GF-D8 (cell line): ENCODE measurements around the gene RAD54L2.
"Not testable (repeated sequence)": the region's sequence is repeated elsewhere in the genome, so short reads cannot be mapped to it uniquely, and the experiment has no call there.

Experiments
- DNase-seq: peaks from one replicate; lab custom pipeline; 2025; lab: John Stamatoyannopoulos, UW

The RAD54L2 gene

GRCh38 chr3:51538459-51539290 is at the start of gene RAD54L2:
Gene RAD54L2 (plus strand): TSS chr3:51538719. CDS start chr3:51590421, 51,702 bp downstream.
- DNase-seq, result peak; percentile 19

- peak; percentile 91 for DNase-seq
Measured at GRCh38 chr3:51498876-51499738, 39.4 kb upstream of the RAD54L2 start.

- no peak for DNase-seq
Measured at GRCh38 chr3:51500632-51501131, 37.8 kb upstream of the RAD54L2 start.

GRCh38 chr3:51501833-51502561 is 36.5 kb upstream of the RAD54L2 start:
- DNase-seq, result peak; percentile 23

- DNase-seq, result no peak
Measured at GRCh38 chr3:51502562-51502910, 36.0 kb upstream of the RAD54L2 start.

- DNase-seq, result no peak
Measured at GRCh38 chr3:51503007-51503406, 35.5 kb upstream of the RAD54L2 start.

- DNase-seq, result no peak
Measured at GRCh38 chr3:51508255-51508654, 30.3 kb upstream of the RAD54L2 start.

- DNase-seq, result no peak
Measured at GRCh38 chr3:51510996-51511395, 27.5 kb upstream of the RAD54L2 start.

- DNase-seq, result no peak
Measured at GRCh38 chr3:51514210-51514609, 24.3 kb upstream of the RAD54L2 start.

GRCh38 chr3:51519848-51520247 is 18.7 kb upstream of the RAD54L2 start:
- DNase-seq, result no peak

- DNase-seq, result not testable (repeated sequence)
Measured at GRCh38 chr3:51520906-51521730, 17.4 kb upstream of the RAD54L2 start.

GRCh38 chr3:51522273-51522962 is 16.1 kb upstream of the RAD54L2 start:
- no peak for DNase-seq

GRCh38 chr3:51524874-51525273 is 13.6 kb upstream of the RAD54L2 start:
- not testable (repeated sequence) for DNase-seq

GRCh38 chr3:51530485-51530884 is 8.0 kb upstream of the RAD54L2 start:
- DNase-seq, result no peak

GRCh38 chr3:51535146-51536019 is 3.1 kb upstream of the RAD54L2 start:
- no peak for DNase-seq

- not testable (repeated sequence) for DNase-seq
Measured at GRCh38 chr3:51537631-51538030, 888 bp upstream of the RAD54L2 start.

- DNase-seq, result no peak
Measured at GRCh38 chr3:51538115-51538458, 432 bp upstream of the RAD54L2 start.

GRCh38 chr3:51539291-51539941 is 897 bp downstream of the RAD54L2 start:
- no peak for DNase-seq

GRCh38 chr3:51542596-51542995 is 4.1 kb downstream of the RAD54L2 start:
- not testable (repeated sequence) for DNase-seq
